Fibroblast of peridontal ligament (primary cell): ENCODE measurements around the gene SDHA.

ENCODE experiments used
- DNase-seq: peaks from one replicate; pipeline ENCODE4 v3.0.0-alpha.2; 2010; ENCODE audit errors: extremely low read depth

The SDHA gene

DNA sequence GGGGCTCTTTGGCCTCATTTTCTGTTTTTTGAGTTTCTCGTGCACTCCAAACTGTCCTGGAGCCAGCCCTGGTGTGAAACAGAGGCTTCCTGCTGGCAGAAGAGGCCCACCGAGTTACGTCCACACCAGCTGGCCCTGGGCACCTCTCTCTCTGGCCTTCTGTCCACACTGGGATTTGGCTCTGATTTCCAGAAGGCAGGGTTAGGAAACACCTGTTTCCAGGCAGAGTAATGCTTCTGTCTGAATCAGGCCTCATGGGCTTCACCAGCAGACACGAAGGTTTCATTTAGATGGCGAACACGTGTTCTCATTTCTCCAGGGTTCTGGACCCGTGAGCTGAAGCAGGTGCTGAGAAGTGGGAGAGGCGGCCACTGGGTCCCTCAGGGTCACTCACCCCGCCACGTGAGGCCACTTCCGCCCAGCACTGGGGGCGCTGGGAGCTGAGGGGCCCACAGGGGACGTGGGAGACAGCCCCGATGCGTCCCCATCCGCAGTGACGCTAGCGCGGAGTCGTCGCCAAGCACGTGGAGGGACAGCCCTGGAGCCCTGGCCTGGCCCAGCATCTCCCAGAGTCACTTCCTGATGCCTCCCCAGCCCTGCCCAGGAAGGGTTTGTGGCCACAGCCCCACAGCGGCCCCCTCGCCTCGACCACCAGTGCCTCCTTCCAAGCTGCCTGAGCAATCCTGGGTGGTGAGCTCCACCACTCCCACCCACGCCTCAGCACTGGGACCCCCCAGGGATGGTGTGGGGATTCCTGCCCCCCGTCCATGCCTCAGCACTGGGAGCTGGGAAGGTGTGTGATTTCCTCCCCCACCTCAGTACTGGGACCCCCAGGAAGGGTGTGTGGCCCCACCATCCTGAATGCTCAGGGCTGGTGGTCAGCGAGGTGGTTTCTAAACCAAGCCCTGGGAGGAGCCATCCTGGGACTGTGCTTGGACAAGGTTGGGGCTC, 31.8 kb upstream of the SDHA start:
- no peak for DNase-seq

DNA sequence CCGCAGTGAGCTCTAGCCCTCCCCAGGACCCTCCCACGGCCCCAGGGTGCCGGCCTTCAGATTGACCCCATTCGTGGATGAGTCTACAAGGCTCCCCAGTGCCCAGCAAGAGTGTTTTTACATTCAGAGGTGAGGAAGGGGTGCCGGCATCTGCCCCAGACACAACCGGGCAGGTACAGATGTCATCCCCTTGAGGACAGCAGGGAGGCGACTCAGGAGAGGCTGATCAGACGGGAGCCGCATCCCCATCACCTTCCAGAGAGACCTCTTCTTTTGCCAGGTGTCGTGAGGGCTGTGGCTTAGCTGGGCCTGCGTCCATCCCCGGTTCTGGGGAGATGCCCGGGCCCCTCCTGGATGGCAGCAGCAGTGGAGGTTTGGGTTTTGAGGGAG, 31.1 kb upstream of the SDHA start:
- no peak for DNase-seq

DNA sequence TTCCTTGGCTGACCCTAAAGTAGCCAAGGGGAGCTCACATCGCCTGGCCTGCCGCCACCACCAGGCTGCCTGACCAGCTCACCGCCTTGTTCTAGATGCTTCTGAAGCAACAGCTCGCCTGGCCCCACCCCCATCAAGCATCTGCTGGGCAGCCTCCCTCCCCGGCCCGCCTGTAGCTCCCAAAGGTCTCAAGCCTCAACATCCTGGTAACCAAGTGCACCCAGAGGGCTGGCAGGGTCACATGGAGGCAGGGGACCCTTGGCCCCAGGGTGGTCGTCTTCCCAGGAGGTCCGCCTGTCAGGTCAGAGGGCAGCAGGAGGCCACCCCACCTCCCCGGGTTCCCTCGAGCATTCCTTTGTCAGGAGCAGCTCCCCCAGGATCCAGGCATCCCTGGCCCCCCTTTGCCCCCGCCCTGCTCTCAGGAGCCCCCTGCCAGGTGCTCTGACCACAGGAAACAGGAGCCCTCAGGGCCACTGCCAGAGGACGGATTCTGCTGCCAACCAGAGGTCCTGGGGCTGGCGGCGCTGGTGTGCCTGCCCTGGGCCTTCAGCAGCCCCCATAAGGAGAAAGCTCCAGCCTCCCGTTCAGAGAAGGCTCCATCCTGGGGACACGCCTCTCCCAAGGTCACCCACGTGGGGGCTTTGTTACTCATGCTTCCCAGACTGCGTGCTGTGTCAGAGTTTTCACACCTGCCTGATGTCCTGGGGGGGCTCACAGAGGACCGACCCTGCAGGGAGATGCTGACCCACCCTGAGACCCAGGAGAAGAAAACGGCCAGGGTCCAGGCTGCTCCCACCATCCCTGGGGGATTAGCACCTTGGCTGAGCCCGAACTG, 30.3 kb upstream of the SDHA start:
- no peak for DNase-seq

DNA sequence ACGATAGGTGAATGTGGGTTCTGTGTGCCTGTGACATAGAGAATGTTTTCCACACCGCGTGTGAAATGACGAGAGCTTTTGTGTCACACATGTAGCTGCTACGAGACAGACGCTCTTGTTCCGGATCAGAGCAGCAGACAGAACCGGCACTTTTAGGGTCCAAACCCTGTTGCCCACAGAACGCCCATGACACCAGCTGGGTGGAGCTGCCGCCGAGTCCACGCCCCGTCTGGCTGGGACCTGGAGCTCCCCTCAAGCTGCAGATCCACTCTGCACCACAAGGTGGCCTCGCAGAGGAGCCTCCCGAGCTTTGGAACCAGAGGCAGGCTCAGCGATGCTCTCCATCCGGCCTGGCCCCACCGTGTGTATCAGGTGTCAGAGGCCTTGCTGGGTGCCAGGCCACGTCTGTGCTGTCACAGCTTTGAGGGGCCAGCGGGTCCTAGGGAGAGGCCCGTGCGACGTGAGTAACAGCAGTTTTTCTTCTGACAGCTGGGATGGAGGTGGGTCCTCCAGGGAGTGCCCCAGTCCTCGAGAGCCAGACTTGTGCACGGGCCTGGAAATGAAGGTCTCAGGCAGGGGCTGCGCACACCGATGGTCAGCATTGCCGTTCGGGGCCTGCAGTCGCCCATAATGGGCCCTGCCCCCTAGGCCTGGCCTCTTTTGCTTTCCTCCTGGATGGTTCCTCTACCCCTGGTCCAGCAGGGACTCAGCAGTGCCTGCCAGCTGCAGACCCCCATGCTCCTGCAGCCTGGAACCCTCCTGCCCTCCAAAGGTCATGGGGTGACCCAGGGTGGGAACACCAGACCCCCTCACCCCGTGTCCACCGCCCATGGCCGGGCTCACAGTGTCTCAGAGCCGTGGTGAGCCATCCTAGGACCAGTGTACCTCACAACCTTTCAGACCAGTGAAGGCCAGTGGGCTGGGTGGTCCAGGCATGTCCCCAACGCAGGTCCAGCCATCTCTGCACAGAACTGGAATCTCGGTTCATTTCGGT, 29.3 kb upstream of the SDHA start:
- peak; percentile 76 for DNase-seq

DNA sequence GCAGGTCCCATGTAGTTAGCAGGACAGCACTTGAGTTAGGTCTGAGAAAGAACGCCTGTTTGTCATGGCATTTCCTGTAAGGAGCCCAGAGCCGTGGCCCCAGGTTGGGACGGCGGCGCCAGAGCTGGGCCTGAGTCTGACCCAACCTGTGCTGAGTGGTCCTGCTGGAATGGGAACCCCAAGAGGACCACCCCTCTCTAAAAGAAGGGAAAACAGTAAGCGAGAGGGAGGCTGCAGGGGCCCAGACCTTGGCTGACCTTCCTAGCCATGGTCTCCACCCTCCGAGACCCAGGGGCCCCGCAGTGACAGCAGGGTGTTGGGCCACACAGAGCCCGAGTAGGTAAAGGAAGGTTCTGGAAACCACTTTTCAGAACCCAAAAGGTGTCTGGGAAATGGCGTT, 28.6 kb upstream of the SDHA start:
- no peak for DNase-seq

DNA sequence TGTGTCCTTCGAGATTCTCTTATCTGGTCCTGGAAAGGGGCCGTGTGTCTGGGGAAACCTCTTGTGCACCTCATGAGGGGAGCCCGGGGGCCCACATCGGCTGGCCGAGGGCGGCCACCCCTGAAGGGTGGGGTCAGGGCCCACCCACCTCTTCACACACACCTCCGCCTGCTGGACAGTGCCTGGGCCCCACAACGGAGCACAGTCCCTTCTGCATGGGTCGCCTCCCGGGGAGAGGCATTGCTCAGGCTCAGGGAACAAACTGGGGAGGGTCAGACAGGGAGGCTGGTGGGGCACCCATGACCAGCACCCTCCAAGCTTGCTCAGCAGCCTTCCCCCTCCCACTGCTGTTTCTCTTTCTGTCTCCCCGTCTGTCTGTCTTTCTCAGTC, 28.1 kb upstream of the SDHA start:
- no peak for DNase-seq

DNA sequence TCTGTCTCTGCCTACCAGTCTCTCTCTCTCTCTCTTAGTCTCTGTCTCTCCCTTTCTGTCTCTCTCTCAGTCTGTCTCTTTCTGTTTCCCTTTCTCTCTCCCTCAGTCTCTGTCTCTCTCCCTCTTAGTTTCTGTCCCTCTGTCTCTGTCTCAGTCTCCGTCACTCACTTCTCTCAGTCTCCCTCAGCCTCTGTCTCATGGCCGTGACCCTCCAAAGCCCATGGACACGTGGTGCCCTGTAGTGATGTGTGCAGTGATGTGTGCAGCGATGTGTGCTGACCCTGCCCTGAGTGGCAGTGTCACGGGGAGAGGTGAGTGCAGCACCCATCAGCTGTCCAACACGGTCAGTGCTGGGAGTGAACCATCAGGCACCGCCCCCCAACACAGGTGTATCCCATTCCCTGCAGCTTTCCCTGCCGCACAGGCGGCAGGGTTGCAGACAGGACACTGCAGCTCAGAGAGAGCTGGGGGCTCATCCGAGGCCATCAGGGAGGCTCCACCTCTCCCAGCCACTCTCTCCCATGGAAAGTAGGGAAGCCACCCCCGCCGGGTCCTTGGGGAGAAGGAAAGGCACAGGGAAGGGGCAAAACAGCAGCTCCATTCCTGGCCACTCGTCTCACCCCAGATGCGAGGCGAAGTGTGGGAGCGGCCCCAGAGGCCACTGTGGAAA, 27.6 kb upstream of the SDHA start:
- DNase-seq = no peak

DNA sequence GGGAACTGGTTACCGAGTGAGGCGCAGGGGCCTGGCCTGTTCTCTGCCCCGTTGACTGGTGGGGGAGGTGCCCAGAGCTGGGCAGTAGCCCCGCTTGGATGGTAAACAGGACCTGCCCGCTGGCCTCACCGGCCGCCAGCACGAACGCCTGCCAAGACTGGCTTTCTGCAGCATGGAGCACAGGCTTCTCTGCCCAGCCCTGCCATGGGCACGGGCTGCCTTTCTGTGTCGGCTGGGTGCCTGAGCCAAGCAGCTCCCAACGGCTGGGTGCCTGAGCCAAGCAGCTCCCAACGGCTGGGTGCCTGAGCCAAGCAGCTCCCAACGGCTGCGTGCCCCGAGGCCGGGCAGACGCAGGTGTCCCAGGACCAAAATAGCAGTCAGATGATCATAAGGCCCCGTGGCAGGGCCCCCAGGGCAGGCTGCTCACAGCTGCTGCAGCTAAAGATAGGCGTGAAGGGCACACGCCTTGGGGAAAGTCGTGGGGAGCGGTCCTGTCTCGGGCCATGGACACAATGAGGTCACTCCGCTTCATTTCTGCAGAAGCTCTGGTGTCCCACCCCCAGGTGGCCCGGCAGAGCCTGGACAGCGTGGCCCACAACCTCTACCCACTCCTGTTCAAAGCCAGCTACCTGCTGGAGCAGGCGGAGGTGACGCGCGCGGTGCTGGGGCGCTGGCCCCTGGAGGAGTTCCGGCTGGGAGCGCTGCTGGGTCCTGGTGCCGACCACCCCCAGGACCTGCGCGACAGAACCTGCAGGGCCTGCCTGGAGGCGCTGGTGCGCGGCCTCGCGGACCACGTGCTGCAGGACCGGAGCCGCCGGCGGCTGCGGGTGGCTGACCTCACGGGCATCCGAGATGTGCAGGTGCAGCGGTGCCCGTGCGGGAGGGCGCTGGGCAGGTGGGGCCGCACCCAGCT, 26.8 kb upstream of the SDHA start, which contains the start of gene LRRC14B:
Gene LRRC14B (plus strand): TSS at position 460 of the 913 bp plus-strand sequence. CDS start 44 bp downstream, at position 504.
- no peak for DNase-seq

DNA sequence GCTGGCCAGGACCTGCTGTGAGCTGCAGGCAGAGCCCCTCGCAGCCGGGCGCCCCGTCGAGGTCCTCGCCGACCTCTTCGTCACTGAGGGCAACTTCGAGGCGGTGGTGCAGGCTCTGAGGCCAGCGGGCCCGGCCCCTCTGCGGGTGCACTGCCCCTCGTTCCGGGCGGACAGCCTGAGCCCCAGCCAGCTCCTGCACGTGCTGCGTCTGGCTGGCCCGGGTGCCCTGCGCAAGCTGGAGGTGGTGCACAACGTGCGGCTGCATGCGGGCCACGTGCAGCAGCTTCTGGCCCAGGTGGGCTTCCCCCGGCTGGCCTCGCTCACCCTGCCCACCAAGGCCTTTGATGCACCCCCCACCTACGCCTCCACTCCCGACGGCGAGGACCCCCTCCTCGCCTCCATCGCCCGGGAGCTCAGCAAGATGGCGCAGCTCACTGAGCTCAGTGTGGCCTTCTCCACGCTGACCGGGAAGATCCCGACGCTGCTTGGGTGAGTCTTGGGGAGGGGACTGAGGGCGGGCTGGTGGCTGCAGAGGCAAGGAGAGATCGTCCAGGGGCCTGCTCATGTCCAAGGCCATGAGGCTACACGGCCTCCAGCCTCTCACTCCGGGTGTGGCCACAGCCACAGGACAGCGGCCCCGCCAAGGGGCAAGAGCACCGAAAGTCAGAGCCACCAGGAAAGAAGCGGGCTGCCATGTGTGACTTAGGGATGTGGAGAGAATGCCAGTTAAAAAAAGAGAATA, 26.0 kb upstream of the SDHA start:
- DNase-seq = no peak

DNA sequence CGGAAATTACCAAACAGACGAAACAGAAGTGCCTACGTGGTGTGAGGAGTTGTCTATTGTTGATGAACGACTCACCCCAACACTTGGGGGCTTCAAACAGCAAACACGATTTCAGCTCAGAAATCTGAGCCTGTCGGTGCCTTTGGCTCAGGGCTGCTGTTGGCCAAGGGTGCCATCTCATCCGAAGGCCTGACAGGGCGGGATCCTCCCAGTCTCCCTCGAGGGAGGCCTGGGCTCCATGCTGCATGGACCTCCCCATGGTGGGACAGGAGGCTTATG, 25.5 kb upstream of the SDHA start:
- no peak for DNase-seq

DNA sequence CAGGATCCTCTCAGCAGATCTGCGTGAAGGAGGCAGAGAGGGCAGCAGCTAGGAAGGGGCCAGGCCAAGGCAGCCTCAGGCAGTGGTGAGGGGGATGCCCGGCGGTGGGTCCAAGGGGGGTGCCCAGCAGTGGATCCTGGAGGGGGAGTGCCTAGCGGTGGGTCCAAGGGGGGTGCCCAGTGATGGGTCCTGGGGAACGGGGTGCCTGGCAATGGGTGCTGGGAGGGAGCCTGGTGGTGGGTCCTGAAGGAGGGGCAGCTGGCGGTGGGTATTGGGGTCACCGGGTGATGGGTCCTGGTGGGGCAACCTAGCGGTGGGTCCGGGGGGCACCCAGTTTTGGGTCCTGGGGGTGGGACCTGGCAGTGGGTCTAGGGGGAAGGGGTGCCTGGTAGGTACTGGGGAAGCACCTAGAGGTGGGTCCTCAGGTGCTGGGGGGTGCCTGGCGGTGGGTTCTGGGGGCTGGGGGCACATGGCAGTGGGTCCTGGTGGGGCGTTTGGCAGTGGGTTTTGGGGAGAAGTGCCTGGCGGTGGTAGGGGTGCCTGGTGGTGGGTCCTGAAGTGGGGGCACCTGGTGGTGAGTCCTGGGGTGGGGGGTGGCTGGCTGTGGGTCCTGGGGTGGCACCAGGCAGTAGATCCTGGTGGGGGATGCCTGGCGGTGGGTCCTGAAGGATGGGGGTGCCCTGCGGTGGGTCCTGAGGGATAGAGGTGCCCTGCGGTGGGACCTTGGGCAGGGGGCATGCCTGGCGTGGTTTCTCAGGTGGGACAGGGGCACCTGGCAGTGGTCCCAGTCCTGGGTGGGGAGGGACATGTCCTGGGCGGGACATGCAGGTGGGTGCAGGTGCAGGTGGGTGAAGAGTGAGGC, 24.9 kb upstream of the SDHA start:
- DNase-seq = no peak

DNA sequence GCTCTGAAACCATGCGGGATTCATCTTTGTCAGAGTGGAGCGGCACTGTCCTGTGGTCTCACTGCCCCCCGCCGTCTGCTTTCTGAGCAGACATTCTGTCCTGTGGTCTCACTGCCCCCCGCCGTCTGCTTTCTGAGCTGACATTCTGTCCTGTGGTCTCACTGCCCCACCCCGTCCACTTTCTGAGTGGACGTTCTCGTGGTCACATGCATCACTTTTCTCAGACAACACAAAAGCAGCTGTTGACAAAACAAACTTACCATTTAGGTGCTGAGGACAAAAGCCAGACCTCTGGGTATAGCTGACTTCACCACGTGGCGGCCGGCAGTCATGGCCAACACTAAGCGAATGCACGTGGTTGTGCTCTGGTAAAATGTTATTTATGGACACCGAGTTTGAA, 24.0 kb upstream of the SDHA start:
- no peak for DNase-seq

DNA sequence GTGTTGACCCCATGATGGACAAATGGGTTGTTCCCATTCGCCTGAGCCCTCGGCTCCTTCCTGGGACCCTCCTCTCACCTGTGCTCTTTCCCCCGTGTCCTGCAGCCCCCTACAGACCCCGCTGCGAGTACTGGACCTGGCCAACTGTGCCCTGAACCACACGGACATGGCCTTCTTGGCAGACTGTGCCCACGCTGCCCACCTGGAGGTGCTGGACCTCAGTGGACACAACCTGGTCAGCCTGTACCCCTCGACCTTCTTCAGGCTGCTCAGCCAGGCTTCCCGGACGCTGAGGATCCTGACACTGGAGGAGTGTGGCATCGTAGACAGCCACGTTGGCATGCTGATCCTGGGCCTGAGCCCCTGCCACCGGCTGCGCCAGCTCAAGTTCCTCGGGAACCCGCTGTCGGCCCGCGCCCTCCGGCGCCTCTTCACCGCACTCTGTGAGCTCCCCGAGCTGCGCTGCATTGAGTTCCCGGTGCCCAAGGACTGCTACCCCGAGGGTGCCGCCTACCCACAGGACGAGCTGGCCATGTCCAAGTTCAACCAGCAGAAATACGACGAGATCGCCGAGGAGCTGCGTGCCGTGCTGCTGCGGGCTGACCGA, 23.4 kb upstream of the SDHA start:
- no peak for DNase-seq

DNA sequence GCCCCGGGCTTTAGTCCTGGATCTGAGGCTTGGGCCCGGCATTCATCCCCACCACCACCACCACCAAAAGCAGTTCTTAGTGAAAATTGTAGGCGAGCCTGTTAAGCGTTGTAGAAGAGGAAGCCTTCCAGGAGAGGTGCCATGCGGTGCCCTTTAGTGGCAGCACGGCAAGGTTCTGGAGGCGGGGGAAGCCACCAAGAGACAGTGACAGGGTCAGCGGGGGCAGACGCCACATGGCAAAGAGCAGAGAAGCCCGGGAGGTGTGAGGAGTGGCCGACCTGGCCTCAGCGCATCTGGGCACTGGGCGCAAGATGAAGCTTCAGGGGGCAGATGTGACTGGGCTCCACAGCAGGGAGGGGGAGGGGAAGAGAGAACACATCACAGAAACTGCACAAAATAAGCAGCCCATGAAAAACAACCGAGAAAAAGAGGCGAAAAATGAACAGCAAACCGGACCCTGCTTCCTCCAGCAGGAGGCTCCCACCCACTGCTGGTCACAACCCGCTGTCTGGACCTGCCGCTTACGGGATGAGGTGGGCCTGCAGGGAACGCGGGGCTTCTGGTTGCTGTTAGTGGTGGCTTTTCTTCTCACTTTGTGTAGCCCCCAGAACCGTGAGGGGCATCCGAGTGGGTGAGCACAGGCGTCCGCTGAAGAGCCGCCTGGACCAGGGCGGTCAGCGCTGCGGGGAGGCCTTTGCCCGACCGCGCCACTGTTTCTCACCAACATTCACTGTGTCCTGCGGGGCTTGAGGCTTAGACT, 22.5 kb upstream of the SDHA start:
- DNase-seq = no peak

DNA sequence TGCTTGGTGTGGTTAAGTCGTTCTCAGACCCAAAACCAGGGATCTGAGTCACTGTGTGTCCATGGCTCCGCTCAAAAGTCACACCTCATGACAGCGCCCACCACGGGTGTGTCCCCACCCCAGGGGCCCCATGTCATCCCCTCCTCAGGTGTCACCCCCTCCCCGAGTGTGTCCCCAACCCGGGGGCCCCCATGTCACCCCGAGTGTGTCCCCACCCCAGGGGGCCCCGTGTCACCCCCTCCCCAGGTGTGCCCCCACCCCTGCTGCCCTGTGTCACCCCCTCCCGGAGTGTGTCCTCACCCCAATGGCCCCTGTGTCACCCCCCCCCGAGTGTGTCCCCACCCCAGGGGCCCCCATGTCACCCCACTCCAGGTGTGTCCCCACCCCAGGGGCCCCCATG, 21.8 kb upstream of the SDHA start:
- no peak for DNase-seq

DNA sequence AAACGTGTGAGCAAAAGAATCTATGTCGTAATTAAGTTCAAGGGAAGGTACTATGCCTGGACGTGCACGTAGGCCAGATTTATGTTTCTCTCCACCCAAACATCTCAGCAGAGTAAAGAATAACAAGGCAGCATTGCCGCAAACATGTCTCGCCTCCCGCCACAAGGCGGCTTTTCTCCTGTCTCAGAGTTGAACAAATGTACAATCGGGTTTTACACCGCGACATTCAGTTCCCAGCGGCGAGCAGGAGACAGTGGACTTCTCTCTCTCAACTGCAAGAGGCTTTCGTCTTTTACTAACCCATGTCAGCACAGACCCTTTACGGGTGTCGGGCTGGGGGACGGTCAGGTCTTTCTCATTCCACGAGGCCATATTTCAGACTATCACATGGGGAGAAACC, 21.1 kb upstream of the SDHA start:
- DNase-seq = peak; percentile 21

DNA sequence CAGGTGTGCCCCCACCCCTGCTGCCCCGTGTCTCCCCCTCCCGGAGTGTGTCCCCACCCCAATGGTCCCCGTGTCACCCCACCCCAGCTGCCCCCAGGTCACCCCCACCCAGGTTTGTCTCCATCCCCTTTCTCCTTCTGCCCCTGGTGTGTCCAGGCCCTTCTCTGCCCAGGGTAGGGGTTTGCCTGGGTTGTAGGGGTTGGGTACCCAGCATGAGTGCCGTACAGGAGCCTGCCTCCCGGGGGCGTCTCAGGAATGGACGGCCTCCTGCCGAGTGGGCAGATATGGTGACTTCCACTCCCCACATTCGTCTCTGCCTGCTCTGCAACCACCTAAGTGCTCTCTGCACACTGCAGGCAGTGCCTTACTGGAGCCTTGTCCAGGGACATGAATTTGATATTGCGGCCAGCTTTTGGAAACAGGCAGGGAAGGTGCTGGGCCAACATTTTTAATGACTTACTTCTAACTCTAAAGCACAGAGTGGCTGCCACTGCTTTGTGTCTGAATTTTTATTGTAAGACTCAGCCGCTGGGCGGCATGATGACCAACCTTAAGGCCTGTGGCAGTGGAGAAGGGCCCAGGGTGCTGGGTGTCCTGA, 20.1 kb upstream of the SDHA start:
- DNase-seq = no peak
